Parathyroid adenoma (tissue), 2 donors: Measurements from ENCODE around the gene YEATS2.
"Not testable (repeated sequence)": the region's sequence is repeated elsewhere in the genome, so short reads cannot be mapped to it uniquely, and the experiment has no call there.

ENCODE experiments used
- H2AFZ ChIP-seq: fragments of 300-600 bp; sonication (generic); one replicate; pipeline ENCODE4 v1.7.0; 2017; ENCODE audit warnings: antibody characterized with exemption, mild to moderate bottlenecking
- H3K27ac ChIP-seq: fragments of 300-600 bp; sonication (generic); one replicate; pipeline ENCODE4 v1.7.0; 2017
- H3K27me3 ChIP-seq: fragments of 300-600 bp; sonication (generic); one replicate; pipeline ENCODE4 v1.7.0; 2017; ENCODE audit warnings: low read length; ENCODE audit not compliant: control insufficient read depth, insufficient read depth
- H3K36me3 ChIP-seq: fragments of 300-600 bp; sonication (generic); one replicate; pipeline ENCODE4 v1.7.0; 2017; ENCODE audit warnings: low read length; ENCODE audit not compliant: control insufficient read depth, insufficient read depth
- H3K4me1 ChIP-seq: fragments of 300-600 bp; sonication (generic); one replicate; pipeline ENCODE4 v1.7.0; 2017; ENCODE audit warnings: control low read depth
- H3K4me2 ChIP-seq: fragments of 300-600 bp; sonication (generic); one replicate; pipeline ENCODE4 v1.7.0; 2017; ENCODE audit warnings: low read length
- H3K4me3 ChIP-seq: fragments of 300-600 bp; sonication (generic); one replicate; pipeline ENCODE4 v1.7.0; 2017; ENCODE audit warnings: low read depth, low read length
- H3K79me2 ChIP-seq: fragments of 300-600 bp; sonication (generic); one replicate; pipeline ENCODE4 v1.7.0; 2017; ENCODE audit warnings: control low read depth
- H3K9ac ChIP-seq: fragments of 300-600 bp; sonication (generic); one replicate; pipeline ENCODE4 v1.7.0; 2017; ENCODE audit warnings: mild to moderate bottlenecking
- H3K9me3 ChIP-seq: fragments of 300-600 bp; sonication (generic); one replicate; pipeline ENCODE4 v1.7.0; 2017; ENCODE audit warnings: low read length; ENCODE audit not compliant: control insufficient read depth
- TF ChIP-seq, protein P1 (sequence below): fragments of 300-600 bp; sonication (generic); IDR thresholded peaks from one replicate; pipeline ENCODE4 v1.7.0; 2017; ENCODE audit warnings: antibody characterized with exemption, mild to moderate bottlenecking
- donor health status: primary hyperparathyroidism.

The YEATS2 gene

DNA sequence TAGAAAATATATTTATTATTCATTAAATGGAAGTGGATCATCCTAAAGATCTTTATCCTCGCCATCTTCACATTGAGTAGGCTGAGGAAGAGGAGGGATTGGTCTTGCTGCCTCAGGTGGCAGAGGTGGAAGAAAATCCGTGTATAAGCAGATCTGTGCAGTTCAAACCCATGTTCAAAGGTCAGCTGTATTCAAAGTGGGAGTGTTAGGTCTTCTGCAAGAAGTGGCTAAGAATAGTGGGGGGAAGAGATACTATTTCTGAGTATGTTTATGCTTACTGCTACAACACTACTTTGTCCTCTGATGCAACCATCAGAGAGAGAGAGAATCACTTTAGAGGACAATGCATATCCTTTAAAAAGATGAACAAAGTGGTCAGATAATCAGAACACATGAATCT lies 39.5 kb downstream of the YEATS2 start:
- Histone ChIP-seq H3K36me3 (no peaks in the 10 kb centered on the region), H3K4me1 (no peaks in the 10 kb centered on the region), H3K79me2 (no peaks in the 10 kb centered on the region), H3K27me3 (no peaks in the 10 kb centered on the region), H2AFZ (no peak overlapping the region), H3K9ac (no peak overlapping the region), H3K9me3 (no peaks in the 10 kb centered on the region), H3K27ac (no peak overlapping the region), H3K4me3 (no peak overlapping the region), H3K4me2 (no peak overlapping the region)
- TF ChIP-seq, protein P1, sequence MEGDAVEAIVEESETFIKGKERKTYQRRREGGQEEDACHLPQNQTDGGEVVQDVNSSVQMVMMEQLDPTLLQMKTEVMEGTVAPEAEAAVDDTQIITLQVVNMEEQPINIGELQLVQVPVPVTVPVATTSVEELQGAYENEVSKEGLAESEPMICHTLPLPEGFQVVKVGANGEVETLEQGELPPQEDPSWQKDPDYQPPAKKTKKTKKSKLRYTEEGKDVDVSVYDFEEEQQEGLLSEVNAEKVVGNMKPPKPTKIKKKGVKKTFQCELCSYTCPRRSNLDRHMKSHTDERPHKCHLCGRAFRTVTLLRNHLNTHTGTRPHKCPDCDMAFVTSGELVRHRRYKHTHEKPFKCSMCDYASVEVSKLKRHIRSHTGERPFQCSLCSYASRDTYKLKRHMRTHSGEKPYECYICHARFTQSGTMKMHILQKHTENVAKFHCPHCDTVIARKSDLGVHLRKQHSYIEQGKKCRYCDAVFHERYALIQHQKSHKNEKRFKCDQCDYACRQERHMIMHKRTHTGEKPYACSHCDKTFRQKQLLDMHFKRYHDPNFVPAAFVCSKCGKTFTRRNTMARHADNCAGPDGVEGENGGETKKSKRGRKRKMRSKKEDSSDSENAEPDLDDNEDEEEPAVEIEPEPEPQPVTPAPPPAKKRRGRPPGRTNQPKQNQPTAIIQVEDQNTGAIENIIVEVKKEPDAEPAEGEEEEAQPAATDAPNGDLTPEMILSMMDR: no peak

DNA sequence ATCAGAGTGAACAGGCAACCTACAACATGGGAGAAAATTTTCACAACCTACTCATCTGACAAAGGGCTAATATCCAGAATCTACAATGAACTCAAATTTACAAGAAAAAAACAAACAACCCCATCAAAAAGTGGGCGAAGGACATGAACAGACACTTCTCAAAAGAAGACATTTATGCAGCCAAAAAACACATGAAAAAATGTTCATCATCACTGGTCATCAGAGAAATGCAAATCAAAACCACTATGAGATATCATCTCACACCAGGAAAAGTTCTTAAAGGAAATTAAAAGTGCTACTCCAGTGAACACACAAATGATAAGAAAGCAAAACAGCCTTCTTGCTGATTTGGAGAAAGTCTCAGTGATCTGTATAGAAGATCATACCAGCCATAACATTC lies 42.6 kb downstream of the YEATS2 start:
- H3K9ac ChIP-seq, H3K4me3 ChIP-seq, H3K27ac ChIP-seq, H3K79me2 ChIP-seq, H3K27me3 ChIP-seq, H3K4me2 ChIP-seq, H3K9me3 ChIP-seq, H3K4me1 ChIP-seq, H2AFZ ChIP-seq, H3K36me3 ChIP-seq: not testable (repeated sequence)

DNA sequence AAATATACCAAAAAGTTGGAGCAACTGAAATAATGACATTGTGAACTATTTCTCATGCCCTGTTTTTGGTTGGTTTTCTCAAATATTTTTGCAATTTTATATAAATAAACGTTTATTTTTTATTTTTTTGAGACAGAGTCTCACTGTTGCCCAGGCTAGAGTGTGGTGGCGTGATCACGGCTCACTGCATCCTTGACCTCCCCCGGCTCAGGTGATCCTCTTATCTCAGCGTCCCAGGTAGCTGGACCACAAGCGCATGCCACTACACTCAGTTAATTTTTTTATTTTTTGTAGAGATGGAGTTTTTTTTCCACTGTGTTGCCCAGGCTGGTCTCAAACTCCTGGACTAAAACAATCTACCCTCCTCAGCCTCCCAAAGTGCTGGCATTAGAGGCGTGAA lies 45.6 kb downstream of the YEATS2 start:
- H3K9me3 ChIP-seq: no peaks in the 10 kb centered on the region
- TF ChIP-seq, protein P1: no peak
- no peaks in the 10 kb centered on the region for H3K4me1 ChIP-seq
- H3K36me3 ChIP-seq: no peaks in the 10 kb centered on the region
- H3K27me3 ChIP-seq: no peaks in the 10 kb centered on the region
- H3K79me2 ChIP-seq: no peaks in the 10 kb centered on the region
- no peak overlapping the region for H3K9ac ChIP-seq
- no peak overlapping the region for H3K27ac ChIP-seq
- no peak overlapping the region for H2AFZ ChIP-seq
- H3K4me2 ChIP-seq: no peak overlapping the region
- H3K4me3 ChIP-seq: no peak overlapping the region

DNA sequence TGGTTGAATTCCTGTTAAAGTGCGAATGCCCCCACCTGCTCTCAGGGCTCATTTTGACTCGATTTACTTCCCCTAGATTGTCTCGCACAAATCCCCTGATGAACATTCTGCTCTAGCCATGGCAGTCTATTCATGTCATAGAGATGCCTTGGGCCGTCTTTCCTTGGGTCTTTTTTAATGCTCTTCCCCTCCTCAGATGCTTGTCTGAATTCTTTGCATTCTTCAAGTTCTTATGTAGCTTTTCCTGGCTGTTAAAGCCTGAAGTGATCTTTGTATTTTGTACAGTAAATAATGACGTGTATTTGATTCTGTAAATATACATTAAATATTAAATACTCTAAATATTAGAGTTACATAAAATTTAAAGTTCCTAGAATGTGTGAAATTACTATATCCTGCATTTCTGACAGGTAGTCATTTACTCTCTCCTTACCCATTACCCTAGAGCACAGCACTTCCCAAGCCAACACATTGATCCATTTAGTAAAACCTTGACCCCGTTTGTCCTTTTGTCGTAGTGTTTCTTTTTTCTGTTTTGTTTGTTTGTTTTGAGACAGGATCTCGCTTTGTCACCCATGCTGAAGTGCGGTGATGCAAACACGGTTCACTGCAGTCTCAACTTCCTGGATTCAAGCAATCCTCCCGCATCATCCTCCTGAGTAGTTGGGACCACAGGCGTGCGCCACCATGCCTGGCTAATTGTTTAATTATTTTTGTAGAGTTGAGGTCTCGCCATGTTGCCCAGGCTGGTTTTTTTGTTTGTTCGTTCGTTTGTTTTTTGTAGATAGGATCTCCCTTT lies 47.9 kb downstream of the YEATS2 start:
- no peaks in the 10 kb centered on the region for H3K4me1 ChIP-seq
- H3K4me2 ChIP-seq: no peak overlapping the region
- H3K27ac ChIP-seq: no peak overlapping the region
- H3K27me3 ChIP-seq: no peaks in the 10 kb centered on the region
- H2AFZ ChIP-seq: no peak overlapping the region
- no peaks in the 10 kb centered on the region for H3K79me2 ChIP-seq
- no peak overlapping the region for H3K4me3 ChIP-seq
- TF ChIP-seq, protein P1: no peak
- no peak overlapping the region for H3K9ac ChIP-seq
- no peaks in the 10 kb centered on the region for H3K9me3 ChIP-seq
- no peaks in the 10 kb centered on the region for H3K36me3 ChIP-seq

DNA sequence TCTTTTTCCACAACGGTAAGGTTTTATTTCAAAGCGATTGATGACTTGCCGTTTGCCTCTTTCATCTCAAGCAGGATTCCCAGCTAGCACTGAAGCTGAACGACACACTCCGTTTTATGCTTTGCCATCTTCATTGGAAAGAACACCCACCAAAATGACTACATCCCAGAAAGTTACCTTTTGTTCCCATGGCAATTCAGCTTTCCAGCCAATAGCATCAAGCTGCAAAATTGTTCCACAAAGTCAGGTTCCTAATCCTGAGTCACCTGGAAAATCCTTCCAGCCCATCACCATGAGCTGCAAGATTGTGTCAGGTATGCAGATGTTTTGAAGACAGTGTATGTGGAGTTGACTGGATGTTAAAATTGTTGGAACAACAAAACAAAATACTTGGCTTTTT lies 56.5 kb downstream of the YEATS2 start:
- no peak overlapping the region for H3K27ac ChIP-seq
- H3K36me3 ChIP-seq: no peaks in the 10 kb centered on the region
- H3K79me2 ChIP-seq: no peaks in the 10 kb centered on the region
- no peaks in the 10 kb centered on the region for H3K4me1 ChIP-seq
- H3K9ac ChIP-seq: no peak overlapping the region
- no peak overlapping the region for H3K4me3 ChIP-seq
- H3K27me3 ChIP-seq: no peaks in the 10 kb centered on the region
- no peak overlapping the region for H2AFZ ChIP-seq
- TF ChIP-seq, protein P1: no peak
- H3K9me3 ChIP-seq: no peaks in the 10 kb centered on the region
- no peak overlapping the region for H3K4me2 ChIP-seq
